H1 (cell line): Measurements from ENCODE around the gene FMO5. TPM values are rescaled to one million over a fixed set of nuclear protein-coding genes. Genes with fewer than 3 reads are reported as not detected.
A peak's percentile ranks its signal among the peaks of the same experiment; 100 is the strongest.

Experiments used
- CHD2 ChIP-seq: IDR thresholded peaks from 2 replicates; pipeline ENCODE4 v1.6.1; 2012; ENCODE audit warnings: low read length, improper control_type of control experiment
- CREB1 ChIP-seq: IDR thresholded peaks from 2 replicates; pipeline ENCODE4 v1.6.1; 2012; ENCODE audit warnings: inconsistent platforms
- CTBP2 ChIP-seq: IDR thresholded peaks from 2 replicates; pipeline ENCODE4 v1.7.0; 2011; ENCODE audit warnings: borderline replicate concordance, mild to moderate bottlenecking, moderate library complexity, mixed read lengths, low read length; ENCODE audit not compliant: insufficient read depth, insufficient read length
- GTF2F1 ChIP-seq: IDR thresholded peaks from 2 replicates; pipeline ENCODE4 v1.6.1; 2012; ENCODE audit warnings: low read depth, low read length, improper control_type of control experiment, borderline replicate concordance
- KDM4A ChIP-seq: IDR thresholded peaks from one replicate; pipeline ENCODE4 v1.7.1; 2012; ENCODE audit warnings: low read depth, mild to moderate bottlenecking, moderate library complexity, low read length, inconsistent platforms; ENCODE audit not compliant: severe bottlenecking
- POLR2AphosphoS5 ChIP-seq: IDR thresholded peaks from 2 replicates; pipeline ENCODE4 v1.6.1; 2011; ENCODE audit warnings: low read depth, low read length
- POU5F1 ChIP-seq: IDR thresholded peaks from 2 replicates; pipeline ENCODE4 v1.6.1; 2011; ENCODE audit warnings: low read depth, mild to moderate bottlenecking, low read length, moderate library complexity
- RAD21 ChIP-seq, 2 experiments: IDR thresholded peaks in 1 of 2; conservative IDR thresholded peaks in 1 of 2; 2 replicates each; pipeline ENCODE4 v1.6.1; 2011; ENCODE audit warnings: low read depth in 2 of 2, low read length in 2 of 2, improper control_type of control experiment in 1 of 2, inconsistent platforms in 1 of 2, mild to moderate bottlenecking in 1 of 2, moderate library complexity in 1 of 2
- RXRA ChIP-seq: IDR thresholded peaks from 2 replicates; pipeline ENCODE4 v1.6.1; 2011; ENCODE audit warnings: low read depth, mild to moderate bottlenecking, low read length, moderate library complexity; ENCODE audit not compliant: insufficient read depth
- SIN3A ChIP-seq, 2 experiments: IDR thresholded peaks in 1 of 2; conservative IDR thresholded peaks in 1 of 2; 2 replicates each; pipeline ENCODE4 v1.6.1; 2011 to 2012; ENCODE audit warnings: low read length in 2 of 2, improper control_type of control experiment in 1 of 2, low read depth in 1 of 2, mild to moderate bottlenecking in 1 of 2
- SIX5 ChIP-seq: IDR thresholded peaks from 2 replicates; pipeline ENCODE4 v1.6.1; 2011; ENCODE audit warnings: mild to moderate bottlenecking, low read depth, low read length
- SP1 ChIP-seq: IDR thresholded peaks from 2 replicates; pipeline ENCODE4 v1.6.1; 2011; ENCODE audit warnings: low read depth, low read length
- SRF ChIP-seq: IDR thresholded peaks from 2 replicates; pipeline ENCODE4 v1.6.1; 2011; ENCODE audit warnings: mild to moderate bottlenecking, low read depth, low read length, moderate library complexity
- SUZ12 ChIP-seq: fragments of 200-600 bp; sonication (generic); IDR thresholded peaks from 2 replicates; pipeline ENCODE4 v1.6.1; 2012; ENCODE audit warnings: mild to moderate bottlenecking, inconsistent platforms, low read length, moderate library complexity, mixed read lengths
- TAF7 ChIP-seq: optimal IDR thresholded peaks from 2 replicates; pipeline ENCODE3; 2011; ENCODE audit warnings: low read depth, mild to moderate bottlenecking, inconsistent platforms, low read length, moderate library complexity, borderline replicate concordance
- TBP ChIP-seq: IDR thresholded peaks from 2 replicates; pipeline ENCODE4 v1.6.1; 2011; ENCODE audit warnings: low read depth, low read length, improper control_type of control experiment
- USF2 ChIP-seq: IDR thresholded peaks from 2 replicates; pipeline ENCODE4 v1.6.1; 2011; ENCODE audit warnings: low read length, improper control_type of control experiment
- polyA plus RNA-seq, 7 experiments: library from polyadenylated mRNA; depleted of rRNA in 3 of 7; stranded (reverse) in 5 of 7; unstranded in 2 of 7; fragments of >200 nt in 5 of 7; fragments of 200-250 nt in 2 of 7; gene quantifications; 1 replicate in 5 of 7; 2 replicates in 1 of 7; 4 replicates in 1 of 7; pipeline versions ENCODE4 v1.2.1 to v1.2.3, GENCODE V29; 2011 to 2013; ENCODE audit warnings: missing spikeins in 2 of 7, mixed read lengths in 2 of 7
- total RNA-seq: library from RNA; stranded (reverse); fragmentation: NEBNext Ultra II Directional; extraction: Animal tissue kit (Norgen Biotek cat#: 25700); gene quantifications from 2 replicates; pipeline ENCODE4 v1.2.1, GENCODE V29; 2021

The FMO5 gene
- total and polyA plus RNA-seq, 2 of the 8 experiments (the other 6 are each of a cell fraction or from before 2014, with no cell fraction given), result 0.27 to 0.34 TPM

- TF ChIP-seq SUZ12 (no peak), SP1 (no peak), CREB1 (no peak), SRF (no peak), GTF2F1 (no peak), USF2 (no peak), KDM4A (peak; percentile 95), SIN3A (conservative IDR thresholded peaks at IDR 0.05 in 1 of 2, IDR thresholded peaks at IDR 0.05 in 1 of 2; ENCODE audit: low read depth in 1 of 2, low read length in 2 of 2) (peak; percentile 31 to 52; a peak in 1 of 4 replicates), SIX5 (no peak), TBP (no peak), RAD21 (IDR thresholded peaks at IDR 0.05 in 1 of 2, conservative IDR thresholded peaks at IDR 0.05 in 1 of 2; ENCODE audit: low read depth in 2 of 2, low read length in 2 of 2) (no peak), POLR2AphosphoS5 (no peak; the same call in 1 of the 2 replicates), CHD2 (no peak), CTBP2 (no peak), RXRA (no peak), POU5F1 (no peak), TAF7 (no peak)
- TF ChIP-seq, all 59 proteins: peak for 5
Measured at GRCh38 chr1:147171399-147172167, 53.6 kb downstream of the FMO5 start (continued).
